Measurements from ENCODE around the gene TUBG1. TPM values are rescaled to one million over a fixed set of nuclear protein-coding genes. Genes with fewer than 3 reads are reported as not detected.

TUBG1 gene
- total and polyA plus RNA-seq, 9 of the 15 experiments (the other 6 are each of a cell fraction or from before 2014, with no cell fraction given) = 33.1 to 147 (median 66.0) TPM

DNA sequence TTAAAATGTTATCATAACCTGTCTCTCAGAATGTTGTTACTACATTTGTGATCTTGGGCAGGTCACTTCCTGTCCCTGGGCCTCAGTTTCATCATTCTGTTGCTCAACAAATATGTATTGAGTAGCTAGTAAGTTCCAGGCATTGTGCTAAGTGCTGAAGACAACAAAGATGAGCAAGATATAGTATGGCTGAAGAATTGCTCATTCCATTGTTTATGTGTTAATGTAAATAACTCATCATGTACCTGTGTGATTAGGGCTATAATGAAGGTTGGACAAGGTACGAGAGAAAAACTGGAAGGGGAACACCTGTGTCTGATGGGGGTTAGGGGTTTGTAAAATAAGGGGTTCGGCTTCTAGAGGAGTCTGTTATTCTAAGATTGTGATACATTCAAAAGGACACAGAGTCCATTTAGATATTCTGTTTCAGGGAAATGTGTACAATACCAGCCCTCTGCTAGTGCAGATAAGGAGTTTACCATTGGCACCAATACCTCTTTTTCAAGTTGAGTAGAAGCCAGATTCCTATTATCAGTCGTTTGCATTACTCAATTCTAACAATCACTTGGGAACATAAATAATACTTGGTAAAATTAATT lies 20.0 kb downstream of the TUBG1 start (continued):
- TF ChIP-seq, protein P1, sequence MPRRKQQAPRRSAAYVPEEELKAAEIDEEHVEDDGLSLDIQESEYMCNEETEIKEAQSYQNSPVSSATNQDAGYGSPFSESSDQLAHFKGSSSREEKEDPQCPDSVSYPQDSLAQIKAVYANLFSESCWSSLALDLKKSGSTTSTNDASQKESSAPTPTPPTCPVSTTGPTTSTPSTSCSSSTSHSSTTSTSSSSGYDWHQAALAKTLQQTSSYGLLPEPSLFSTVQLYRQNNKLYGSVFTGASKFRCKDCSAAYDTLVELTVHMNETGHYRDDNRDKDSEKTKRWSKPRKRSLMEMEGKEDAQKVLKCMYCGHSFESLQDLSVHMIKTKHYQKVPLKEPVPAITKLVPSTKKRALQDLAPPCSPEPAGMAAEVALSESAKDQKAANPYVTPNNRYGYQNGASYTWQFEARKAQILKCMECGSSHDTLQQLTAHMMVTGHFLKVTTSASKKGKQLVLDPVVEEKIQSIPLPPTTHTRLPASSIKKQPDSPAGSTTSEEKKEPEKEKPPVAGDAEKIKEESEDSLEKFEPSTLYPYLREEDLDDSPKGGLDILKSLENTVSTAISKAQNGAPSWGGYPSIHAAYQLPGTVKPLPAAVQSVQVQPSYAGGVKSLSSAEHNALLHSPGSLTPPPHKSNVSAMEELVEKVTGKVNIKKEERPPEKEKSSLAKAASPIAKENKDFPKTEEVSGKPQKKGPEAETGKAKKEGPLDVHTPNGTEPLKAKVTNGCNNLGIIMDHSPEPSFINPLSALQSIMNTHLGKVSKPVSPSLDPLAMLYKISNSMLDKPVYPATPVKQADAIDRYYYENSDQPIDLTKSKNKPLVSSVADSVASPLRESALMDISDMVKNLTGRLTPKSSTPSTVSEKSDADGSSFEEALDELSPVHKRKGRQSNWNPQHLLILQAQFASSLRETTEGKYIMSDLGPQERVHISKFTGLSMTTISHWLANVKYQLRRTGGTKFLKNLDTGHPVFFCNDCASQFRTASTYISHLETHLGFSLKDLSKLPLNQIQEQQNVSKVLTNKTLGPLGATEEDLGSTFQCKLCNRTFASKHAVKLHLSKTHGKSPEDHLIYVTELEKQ (CRISPR knock-in tag; IDR thresholded peaks at IDR 0.05) = no peak
- TF ChIP-seq SMARCA5 (IDR thresholded peaks at IDR 0.05) = no peak
- no peak for TF ChIP-seq PYGO2 (tag; IDR thresholded peaks at IDR 0.05)
- no peak for TF ChIP-seq ZSCAN29 (IDR thresholded peaks at IDR 0.05)
- TF ChIP-seq, protein P2, sequence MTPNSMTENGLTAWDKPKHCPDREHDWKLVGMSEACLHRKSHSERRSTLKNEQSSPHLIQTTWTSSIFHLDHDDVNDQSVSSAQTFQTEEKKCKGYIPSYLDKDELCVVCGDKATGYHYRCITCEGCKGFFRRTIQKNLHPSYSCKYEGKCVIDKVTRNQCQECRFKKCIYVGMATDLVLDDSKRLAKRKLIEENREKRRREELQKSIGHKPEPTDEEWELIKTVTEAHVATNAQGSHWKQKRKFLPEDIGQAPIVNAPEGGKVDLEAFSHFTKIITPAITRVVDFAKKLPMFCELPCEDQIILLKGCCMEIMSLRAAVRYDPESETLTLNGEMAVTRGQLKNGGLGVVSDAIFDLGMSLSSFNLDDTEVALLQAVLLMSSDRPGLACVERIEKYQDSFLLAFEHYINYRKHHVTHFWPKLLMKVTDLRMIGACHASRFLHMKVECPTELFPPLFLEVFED (CRISPR knock-in tag; conservative IDR thresholded peaks at IDR 0.05) = no peak
- no peak for TF ChIP-seq ERF (CRISPR knock-in tag; IDR thresholded peaks at IDR 0.05)
- no peak; the same call in 1 of the 2 replicates for TF ChIP-seq PTRF (tag; IDR thresholded peaks at IDR 0.05)
- no peak for TF ChIP-seq ZKSCAN3 (CRISPR knock-in tag; IDR thresholded peaks at IDR 0.05)
- TF ChIP-seq ZNF174 (CRISPR knock-in tag; IDR thresholded peaks at IDR 0.05) = no peak
- TF ChIP-seq, protein P3, sequence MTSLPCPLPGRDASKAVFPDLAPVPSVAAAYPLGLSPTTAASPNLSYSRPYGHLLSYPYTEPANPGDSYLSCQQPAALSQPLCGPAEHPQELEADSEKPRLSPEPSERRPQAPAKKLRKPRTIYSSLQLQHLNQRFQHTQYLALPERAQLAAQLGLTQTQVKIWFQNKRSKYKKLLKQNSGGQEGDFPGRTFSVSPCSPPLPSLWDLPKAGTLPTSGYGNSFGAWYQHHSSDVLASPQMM (CRISPR knock-in tag; IDR thresholded peaks at IDR 0.05) = no peak
- no peak for TF ChIP-seq ZC3H4 (CRISPR knock-in tag; IDR thresholded peaks at IDR 0.05; ENCODE audit: borderline replicate concordance)
- TF ChIP-seq ZNF583 (CRISPR knock-in tag; IDR thresholded peaks at IDR 0.05) = no peak
- no peak for TF ChIP-seq MED1 (CRISPR knock-in tag; IDR thresholded peaks at IDR 0.05; ENCODE audit: borderline replicate concordance)
- TF ChIP-seq ZNF384 (IDR thresholded peaks at IDR 0.05; ENCODE audit: low read depth, low read length) = no peak
- TF ChIP-seq ELF4 (CRISPR knock-in tag; IDR thresholded peaks at IDR 0.05) = no peak
- TF ChIP-seq, protein P4, sequence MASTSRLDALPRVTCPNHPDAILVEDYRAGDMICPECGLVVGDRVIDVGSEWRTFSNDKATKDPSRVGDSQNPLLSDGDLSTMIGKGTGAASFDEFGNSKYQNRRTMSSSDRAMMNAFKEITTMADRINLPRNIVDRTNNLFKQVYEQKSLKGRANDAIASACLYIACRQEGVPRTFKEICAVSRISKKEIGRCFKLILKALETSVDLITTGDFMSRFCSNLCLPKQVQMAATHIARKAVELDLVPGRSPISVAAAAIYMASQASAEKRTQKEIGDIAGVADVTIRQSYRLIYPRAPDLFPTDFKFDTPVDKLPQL (IDR thresholded peaks at IDR 0.05; ENCODE audit: extremely low read depth, insufficient read length) = no peak
- TF ChIP-seq, protein P5, sequence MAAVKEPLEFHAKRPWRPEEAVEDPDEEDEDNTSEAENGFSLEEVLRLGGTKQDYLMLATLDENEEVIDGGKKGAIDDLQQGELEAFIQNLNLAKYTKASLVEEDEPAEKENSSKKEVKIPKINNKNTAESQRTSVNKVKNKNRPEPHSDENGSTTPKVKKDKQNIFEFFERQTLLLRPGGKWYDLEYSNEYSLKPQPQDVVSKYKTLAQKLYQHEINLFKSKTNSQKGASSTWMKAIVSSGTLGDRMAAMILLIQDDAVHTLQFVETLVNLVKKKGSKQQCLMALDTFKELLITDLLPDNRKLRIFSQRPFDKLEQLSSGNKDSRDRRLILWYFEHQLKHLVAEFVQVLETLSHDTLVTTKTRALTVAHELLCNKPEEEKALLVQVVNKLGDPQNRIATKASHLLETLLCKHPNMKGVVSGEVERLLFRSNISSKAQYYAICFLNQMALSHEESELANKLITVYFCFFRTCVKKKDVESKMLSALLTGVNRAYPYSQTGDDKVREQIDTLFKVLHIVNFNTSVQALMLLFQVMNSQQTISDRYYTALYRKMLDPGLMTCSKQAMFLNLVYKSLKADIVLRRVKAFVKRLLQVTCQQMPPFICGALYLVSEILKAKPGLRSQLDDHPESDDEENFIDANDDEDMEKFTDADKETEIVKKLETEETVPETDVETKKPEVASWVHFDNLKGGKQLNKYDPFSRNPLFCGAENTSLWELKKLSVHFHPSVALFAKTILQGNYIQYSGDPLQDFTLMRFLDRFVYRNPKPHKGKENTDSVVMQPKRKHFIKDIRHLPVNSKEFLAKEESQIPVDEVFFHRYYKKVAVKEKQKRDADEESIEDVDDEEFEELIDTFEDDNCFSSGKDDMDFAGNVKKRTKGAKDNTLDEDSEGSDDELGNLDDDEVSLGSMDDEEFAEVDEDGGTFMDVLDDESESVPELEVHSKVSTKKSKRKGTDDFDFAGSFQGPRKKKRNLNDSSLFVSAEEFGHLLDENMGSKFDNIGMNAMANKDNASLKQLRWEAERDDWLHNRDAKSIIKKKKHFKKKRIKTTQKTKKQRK (IDR thresholded peaks at IDR 0.05; ENCODE audit: borderline replicate concordance, low read depth, low read length) = no peak
- TF ChIP-seq, protein P6, sequence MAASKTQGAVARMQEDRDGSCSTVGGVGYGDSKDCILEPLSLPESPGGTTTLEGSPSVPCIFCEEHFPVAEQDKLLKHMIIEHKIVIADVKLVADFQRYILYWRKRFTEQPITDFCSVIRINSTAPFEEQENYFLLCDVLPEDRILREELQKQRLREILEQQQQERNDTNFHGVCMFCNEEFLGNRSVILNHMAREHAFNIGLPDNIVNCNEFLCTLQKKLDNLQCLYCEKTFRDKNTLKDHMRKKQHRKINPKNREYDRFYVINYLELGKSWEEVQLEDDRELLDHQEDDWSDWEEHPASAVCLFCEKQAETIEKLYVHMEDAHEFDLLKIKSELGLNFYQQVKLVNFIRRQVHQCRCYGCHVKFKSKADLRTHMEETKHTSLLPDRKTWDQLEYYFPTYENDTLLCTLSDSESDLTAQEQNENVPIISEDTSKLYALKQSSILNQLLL (CRISPR knock-in tag; IDR thresholded peaks at IDR 0.05; ENCODE audit: borderline replicate concordance) = no peak
- no peak for TF ChIP-seq CAMTA2 (CRISPR knock-in tag; conservative IDR thresholded peaks at IDR 0.05)
